HEK293T (cell line): ENCODE results near the gene SEC14L1.
"Not testable (repeated sequence)": the region's sequence is repeated elsewhere in the genome, so short reads cannot be mapped to it uniquely, and the experiment has no call there.

Source experiments
- CTCF ChIA-PET: fragments of 350-600 bp; formaldehyde crosslinking; extraction: SDS; loops from one replicate; lab custom pipeline; 2021; ENCODE audit warnings: antibody characterized with exemption, inconsistent platforms; lab: Yijun Ruan, JAX
- POLR2A ChIA-PET: fragments of 350-600 bp; formaldehyde crosslinking; extraction: SDS; loops from one replicate; lab custom pipeline; 2020; ENCODE audit warnings: antibody characterized with exemption, inconsistent platforms; lab: Yijun Ruan, JAX
- DNase-seq: peaks from one replicate; pipeline ENCODE4 v3.0.0; 2012; ENCODE audit warnings: mixed read lengths; ENCODE audit errors: extremely low spot score
- ARNT ChIP-seq: fragments of 450-650 bp; IDR thresholded peaks from 2 replicates; pipeline ENCODE4 v1.6.1; 2017; ENCODE audit warnings: mild to moderate bottlenecking
- BHLHE40 ChIP-seq: fragments of 450-650 bp; IDR thresholded peaks from 2 replicates; pipeline ENCODE4 v1.6.1; 2016; ENCODE audit warnings: mild to moderate bottlenecking, moderate library complexity, borderline replicate concordance
- CTBP1 ChIP-seq: fragments of 450-650 bp; IDR thresholded peaks from 2 replicates; pipeline ENCODE4 v1.6.1; 2016; ENCODE audit warnings: borderline replicate concordance
- ELF4 ChIP-seq: fragments of 450-650 bp; IDR thresholded peaks from 2 replicates; pipeline ENCODE4 v1.6.1; 2017; ENCODE audit warnings: antibody characterized with exemption
- FOXA1 ChIP-seq: fragments of 450-650 bp; IDR thresholded peaks from 2 replicates; pipeline ENCODE4 v1.6.1; 2016; ENCODE audit warnings: mild to moderate bottlenecking
- FOXK2 ChIP-seq: fragments of 450-650 bp; IDR thresholded peaks from 2 replicates; pipeline ENCODE4 v1.6.1; 2016; ENCODE audit warnings: mild to moderate bottlenecking
- FOXM1 ChIP-seq: fragments of 450-650 bp; IDR thresholded peaks from 2 replicates; pipeline ENCODE4 v1.6.1; 2017; ENCODE audit warnings: mild to moderate bottlenecking, borderline replicate concordance
- HDGF ChIP-seq: fragments of 450-650 bp; IDR thresholded peaks from 2 replicates; pipeline ENCODE4 v1.6.1; 2017; ENCODE audit warnings: antibody characterized with exemption, borderline replicate concordance
- L3MBTL2 ChIP-seq: fragments of 450-650 bp; conservative IDR thresholded peaks from 2 replicates; pipeline ENCODE4 v1.6.1; 2016; ENCODE audit warnings: mild to moderate bottlenecking
- LEF1 ChIP-seq: fragments of 450-650 bp; IDR thresholded peaks from 2 replicates; pipeline ENCODE4 v1.6.1; 2017; ENCODE audit warnings: mild to moderate bottlenecking, borderline replicate concordance
- NFRKB ChIP-seq: fragments of 450-650 bp; IDR thresholded peaks from 2 replicates; pipeline ENCODE4 v1.6.1; 2016; ENCODE audit warnings: mild to moderate bottlenecking, moderate library complexity
- PKNOX1 ChIP-seq: fragments of 450-650 bp; IDR thresholded peaks from 2 replicates; pipeline ENCODE4 v1.6.1; 2016
- SP1 ChIP-seq: fragments of 450-650 bp; IDR thresholded peaks from 2 replicates; pipeline ENCODE4 v1.6.1; 2017
- SUZ12 ChIP-seq: fragments of 450-650 bp; IDR thresholded peaks from 2 replicates; pipeline ENCODE4 v1.6.1; 2016; ENCODE audit warnings: mild to moderate bottlenecking
- TARDBP ChIP-seq: fragments of 450-650 bp; IDR thresholded peaks from 2 replicates; pipeline ENCODE4 v1.6.1; 2016
- ZNF384 ChIP-seq: fragments of 450-650 bp; IDR thresholded peaks from 2 replicates; pipeline ENCODE4 v1.6.1; 2016

SEC14L1 gene

DNA sequence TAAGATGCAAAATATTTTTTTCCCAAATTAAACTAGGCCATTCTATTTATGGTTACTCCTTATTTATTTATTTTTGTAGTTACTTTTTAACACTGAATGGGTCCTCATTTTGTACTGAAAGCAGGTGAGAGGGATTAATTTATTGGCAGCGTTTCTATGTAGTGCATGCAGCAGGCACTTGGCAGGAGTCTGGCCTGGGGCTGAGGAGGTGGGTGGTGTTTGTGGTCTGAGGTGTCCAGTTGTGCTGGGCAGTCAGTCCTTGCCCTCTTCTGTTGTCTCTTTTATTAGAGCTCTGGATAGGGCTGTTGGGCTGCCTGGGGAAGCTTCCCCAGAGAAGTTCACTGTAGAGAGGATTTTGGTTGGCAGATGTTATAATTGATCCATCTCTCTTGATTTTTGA, 12.7 kb downstream of the SEC14L1 start:
- DNase-seq = no peak
- TF ChIP-seq L3MBTL2 = no peak
- no peak for TF ChIP-seq ARNT
- ChIA-PET CTCF (no interaction called here), POLR2A (no interaction called here)

DNA sequence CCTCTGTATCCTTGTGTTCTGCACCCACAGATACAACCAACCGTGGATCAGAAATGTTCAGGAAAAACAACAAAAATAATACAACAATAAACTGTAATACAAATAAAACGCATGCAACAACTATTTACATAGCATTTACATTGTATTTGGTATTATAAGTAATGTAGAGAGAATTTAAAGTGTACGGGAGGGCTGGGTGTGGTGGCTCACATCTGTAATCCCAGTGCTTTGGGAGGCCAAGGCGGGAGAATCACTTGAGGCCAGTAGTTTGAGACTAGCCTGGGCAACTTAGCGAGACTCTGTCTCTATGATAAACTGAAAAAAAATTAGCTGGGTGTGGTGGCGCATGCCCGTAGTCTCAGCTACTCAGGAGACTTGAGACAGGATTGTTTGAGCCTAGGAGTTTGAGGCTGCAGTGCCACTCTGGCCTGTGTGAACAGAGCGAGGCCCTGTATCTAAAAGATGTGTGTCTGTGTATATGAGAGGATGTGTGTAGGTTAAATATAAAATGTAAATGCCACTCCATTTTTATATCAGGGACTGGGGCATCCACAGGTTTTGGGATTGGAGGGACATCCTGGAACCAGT, 13.3 kb downstream of the SEC14L1 start:
- DNase-seq = no peak
- POLR2A ChIA-PET = no interaction called here
- TF ChIP-seq SP1 = no peak
- TF ChIP-seq L3MBTL2 = no peak
- TF ChIP-seq SUZ12 = no peak
- no peak for TF ChIP-seq TARDBP
- CTCF ChIA-PET = no interaction called here

- CTCF ChIA-PET = interaction anchor here (1.0 kb wide), 1 partner anchor 10 kb away, joined by 3 read pairs; no protein-coding TSS in a partner anchor
- POLR2A ChIA-PET = interaction anchor here (0.8 to 1.0 kb wide), 2 partner anchors 9 to 15 kb away, joined by 4 read pairs; partner anchors contain the start of gene SEC14L1
- no peak for DNase-seq
- TF ChIP-seq FOXM1 = no peak
- TF ChIP-seq SUZ12 = no peak
- TF ChIP-seq FOXA1 = no peak
- TF ChIP-seq LEF1 = no peak
- TF ChIP-seq CTBP1 = no peak
- TF ChIP-seq HDGF = no peak
- no peak for TF ChIP-seq ZNF384
- TF ChIP-seq NFRKB = no peak
- TF ChIP-seq ARNT = no peak
- no peak for TF ChIP-seq FOXK2
Measured at GRCh38 chr17:77155125-77155524, 14.4 kb downstream of the SEC14L1 start.

GRCh38 chr17:77157766-77158165, 17.0 kb downstream of the SEC14L1 start:
- CTCF ChIA-PET, DNase-seq, POLR2A ChIA-PET: not testable (repeated sequence)

DNA sequence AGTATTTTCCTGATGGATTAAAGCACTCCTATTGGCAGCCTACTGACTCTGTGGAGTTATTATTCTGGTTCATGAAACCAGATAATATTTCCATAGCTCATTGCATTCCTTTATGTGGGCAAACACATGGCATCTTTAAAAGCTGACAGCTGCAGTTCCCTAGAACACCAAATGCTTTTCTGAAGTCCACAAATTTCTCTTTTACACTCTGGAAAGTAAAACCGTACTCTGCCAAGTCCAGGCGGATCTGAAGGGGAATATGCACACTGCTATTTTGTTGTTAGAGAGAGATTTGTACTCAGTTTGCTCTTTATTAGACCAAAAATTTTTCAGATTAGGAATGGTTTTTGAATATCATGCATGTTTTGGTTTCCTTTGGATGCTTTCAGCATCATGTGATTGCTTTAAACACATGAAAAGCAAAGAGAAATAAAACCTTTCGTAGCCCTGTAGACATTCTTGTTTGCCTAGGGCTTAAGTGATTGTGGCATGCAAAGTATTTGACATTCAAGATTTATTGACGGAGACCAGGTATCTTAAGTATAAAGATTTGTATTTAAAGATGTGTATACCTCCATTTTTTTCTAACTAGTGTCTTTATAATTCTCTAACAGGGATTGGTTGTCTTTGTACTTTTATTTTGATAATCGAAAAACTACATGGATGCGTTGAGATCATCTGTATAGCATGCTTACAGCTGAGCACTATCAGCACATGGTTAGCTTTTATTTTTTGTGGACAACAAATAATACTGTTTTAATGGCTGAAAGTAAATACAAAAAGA, 19.5 kb downstream of the SEC14L1 start:
- POLR2A ChIA-PET = interaction anchor here (1.4 kb wide), 1 partner anchor 20 kb away, joined by 4 read pairs; the partner anchor contains the start of gene SEC14L1

DNA sequence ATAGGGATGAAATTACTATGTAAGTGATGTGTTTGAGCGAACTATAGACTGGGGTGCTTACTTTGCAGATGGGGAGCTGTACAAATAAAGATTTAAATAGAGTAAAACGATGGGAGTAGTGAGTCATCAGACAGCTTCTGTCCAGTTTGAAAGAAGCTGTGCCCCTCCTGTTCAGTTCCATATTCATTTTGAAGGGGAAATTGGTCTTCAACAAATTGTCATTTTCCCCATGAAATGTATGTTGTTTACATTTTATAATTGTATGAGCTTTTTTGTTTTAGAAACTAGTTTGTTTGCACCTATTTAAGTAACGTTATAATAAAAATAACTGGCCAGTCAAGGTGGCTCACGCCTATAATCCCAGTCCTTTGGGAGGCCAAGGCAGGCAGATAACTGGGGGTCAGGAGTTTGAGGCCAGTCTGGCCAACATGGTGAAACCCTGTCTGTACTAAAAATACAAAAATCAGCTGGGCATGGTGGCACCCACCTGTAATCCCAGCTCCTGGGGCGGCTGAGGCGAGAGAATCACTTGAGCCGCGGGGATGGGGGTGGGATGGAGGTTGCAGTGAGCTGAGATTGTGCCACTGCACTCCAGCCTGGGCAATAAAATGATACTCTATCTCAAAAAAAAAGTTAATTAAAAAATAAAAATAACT, 20.2 kb downstream of the SEC14L1 start:
- DNase-seq = no peak
- ChIA-PET POLR2A (interaction anchor here (1.4 kb wide), 1 partner anchor 20 kb away, joined by 4 read pairs; the partner anchor contains the start of gene SEC14L1), CTCF (interaction anchor here (0.8 kb wide), 1 partner anchor 12 kb away, joined by 3 read pairs; no protein-coding TSS in a partner anchor)
- TF ChIP-seq ARNT (no peak), SUZ12 (no peak), ELF4 (no peak), PKNOX1 (no peak), LEF1 (no peak), CTBP1 (no peak), FOXA1 (no peak), FOXK2 (no peak), ZNF384 (no peak), BHLHE40 (no peak), TARDBP (no peak), L3MBTL2 (no peak), SP1 (no peak), FOXM1 (no peak), NFRKB (no peak), HDGF (no peak)

More for the DNA sequence above, 19.5 kb downstream of the SEC14L1 start:
- CTCF ChIA-PET = interaction anchor here (0.8 kb wide), 1 partner anchor 13 kb away, joined by 3 read pairs; no protein-coding TSS in a partner anchor
- DNase-seq = no peak
- TF ChIP-seq FOXA1 (peak; percentile 45; the same call in 1 of the 2 replicates), FOXK2 (no peak), PKNOX1 (peak; percentile 68)

DNA sequence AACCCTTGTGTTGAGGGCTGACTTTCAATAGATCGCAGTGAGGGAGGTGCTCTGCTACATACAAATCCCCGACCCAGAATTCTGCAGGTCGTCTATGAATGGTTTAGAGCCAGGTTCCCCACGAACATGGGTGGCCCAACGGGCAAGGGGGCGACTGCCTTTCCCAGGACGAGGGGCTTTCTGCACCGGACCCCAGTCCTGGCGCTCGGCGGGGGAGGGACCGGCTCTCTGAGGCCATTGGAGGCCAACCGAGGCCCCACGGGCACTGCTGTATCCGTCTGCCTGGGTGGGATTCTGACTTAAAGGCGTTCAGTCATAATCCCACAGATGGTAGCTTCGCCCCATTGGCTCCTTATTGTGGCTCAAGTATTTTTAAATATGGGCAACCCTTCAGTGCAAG, 21.2 kb downstream of the SEC14L1 start:
- CTCF ChIA-PET = no interaction called here

More for the DNA sequence above, 21.2 kb downstream of the SEC14L1 start:
- no peak for TF ChIP-seq L3MBTL2
- no peak for TF ChIP-seq LEF1
- TF ChIP-seq SUZ12 = no peak
- no peak for TF ChIP-seq BHLHE40
- no peak for TF ChIP-seq FOXA1
- TF ChIP-seq HDGF = no peak
- TF ChIP-seq SP1 = no peak
- no peak for TF ChIP-seq FOXM1
- no peak for TF ChIP-seq PKNOX1
- no peak for TF ChIP-seq FOXK2
- TF ChIP-seq TARDBP = no peak
- TF ChIP-seq ARNT = no peak
- TF ChIP-seq ELF4 = no peak
- TF ChIP-seq CTBP1 = no peak
- no peak for TF ChIP-seq ZNF384
- POLR2A ChIA-PET = no interaction called here
- DNase-seq = no peak
